Adipocyte (in vitro differentiated cells): Measurements from ENCODE around the gene CYP46A1.

Experiments used
- DNase-seq: peaks from one replicate; pipeline ENCODE4 v3.0.0-alpha.2; 2015; ENCODE audit warnings: low read depth
- H3K27me3 ChIP-seq: replicated peaks from 2 replicates; pipeline ENCODE4 v1.7.0; 2013; ENCODE audit warnings: mild to moderate bottlenecking, low read length, moderate library complexity; ENCODE audit not compliant: control insufficient read depth, insufficient read depth
- H3K36me3 ChIP-seq: 2 replicates; pipeline ENCODE4 v1.7.0; 2013; ENCODE audit warnings: low read length, mild to moderate bottlenecking, moderate library complexity; ENCODE audit not compliant: control insufficient read depth, insufficient read depth, severe bottlenecking
- H3K4me1 ChIP-seq: 2 replicates; pipeline ENCODE4 v1.7.0; 2013; ENCODE audit warnings: mild to moderate bottlenecking, low read length, moderate library complexity; ENCODE audit not compliant: control insufficient read depth, insufficient read depth
- H3K4me3 ChIP-seq: 2 replicates; pipeline ENCODE4 v1.7.0; 2013; ENCODE audit warnings: mild to moderate bottlenecking, low read length, moderate library complexity
- H3K9ac ChIP-seq: 2 replicates; pipeline ENCODE4 v1.7.0; 2013; ENCODE audit warnings: mild to moderate bottlenecking, low read length, moderate library complexity
- H3K9me3 ChIP-seq: 2 replicates; pipeline ENCODE4 v1.7.0; 2013; ENCODE audit warnings: mild to moderate bottlenecking, low read length, moderate library complexity; ENCODE audit not compliant: control insufficient read depth

CYP46A1 gene

DNA sequence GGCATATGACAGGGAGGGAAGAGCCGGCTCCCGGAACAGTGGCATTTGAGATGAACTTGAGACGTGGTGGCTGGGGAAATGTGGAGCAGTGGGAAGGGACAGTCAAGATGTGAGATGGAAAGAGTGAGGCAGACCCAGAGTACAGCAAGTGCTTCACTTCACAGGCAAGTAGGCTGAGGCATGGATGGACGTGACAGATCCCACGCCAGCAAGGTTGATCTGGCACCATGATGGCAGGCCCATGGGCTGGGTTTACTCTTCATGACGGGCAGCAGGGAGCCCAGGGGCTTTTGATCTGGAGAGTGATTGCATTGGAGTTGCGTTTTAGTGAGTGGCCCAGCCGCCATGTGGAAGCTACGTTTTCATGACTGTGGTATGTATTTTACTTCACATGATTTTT lies 91.3 kb downstream of the CYP46A1 start:
- no peak overlapping the region for H3K4me3 ChIP-seq
- peaks cover 19% of the 10 kb centered on the region for H3K9me3 ChIP-seq
- peaks cover 5% of the 10 kb centered on the region for H3K4me1 ChIP-seq
- no peak overlapping the region for H3K9ac ChIP-seq
- no peaks in the 10 kb centered on the region for H3K36me3 ChIP-seq
- no peaks in the 10 kb centered on the region for H3K27me3 ChIP-seq
- DNase-seq: no peak
